ENCODE results near the gene WDR91.

Gene WDR91

DNA sequence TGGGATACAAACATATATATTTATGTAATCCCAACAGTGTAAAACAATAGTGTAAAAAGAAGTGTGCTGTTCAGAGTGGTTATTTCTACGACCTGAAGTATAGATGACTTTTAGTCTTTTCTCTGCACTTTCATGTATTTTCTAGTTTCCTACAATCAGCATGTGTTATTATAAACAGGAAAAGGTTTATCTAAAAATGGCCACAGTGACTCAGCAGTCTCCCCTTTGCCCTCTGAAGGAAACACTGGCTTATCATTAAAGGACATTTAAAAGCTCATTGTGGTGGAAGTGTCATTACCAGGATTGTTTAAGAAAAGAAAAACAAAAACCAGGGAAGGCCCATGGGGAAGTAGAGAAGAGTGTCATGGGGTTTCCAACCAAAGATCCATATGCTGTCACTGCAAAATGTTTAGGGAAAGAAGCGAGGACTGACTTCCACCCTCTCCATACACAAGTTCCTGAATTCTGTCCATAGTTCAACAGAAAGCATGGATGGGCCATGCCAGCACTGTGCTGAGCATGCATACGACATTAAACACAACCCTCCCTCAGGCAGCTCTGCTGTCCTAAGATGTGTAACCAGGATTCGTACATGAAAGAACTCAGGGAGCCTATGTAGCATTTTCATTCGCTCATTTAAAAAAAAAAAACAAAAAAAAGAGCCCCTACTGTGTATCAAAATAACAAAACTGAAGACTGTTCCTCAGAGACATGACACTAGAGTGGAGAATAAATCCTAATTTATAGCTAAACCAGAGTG lies 51.0 kb downstream of the WDR91 start:
- no peak overlapping the region for H3K4me3 ChIP-seq (ENCODE audit: severe bottlenecking)
- H3K9me3 ChIP-seq (ENCODE audit: severe bottlenecking): peaks cover 2% of the 10 kb centered on the region
- H3K4me1 ChIP-seq (ENCODE audit: insufficient read depth, poor library complexity, severe bottlenecking): peaks cover 13% of the 10 kb centered on the region
- ATAC-seq (ENCODE audit: low read depth) (no peak), DNase-seq (ENCODE audit: low spot score) (no peak)
- peaks cover 5% of the 10 kb centered on the region; the same call in 1 of the 2 replicates for H3K36me3 ChIP-seq (ENCODE audit: low read depth)
- TF ChIP-seq, protein P1, sequence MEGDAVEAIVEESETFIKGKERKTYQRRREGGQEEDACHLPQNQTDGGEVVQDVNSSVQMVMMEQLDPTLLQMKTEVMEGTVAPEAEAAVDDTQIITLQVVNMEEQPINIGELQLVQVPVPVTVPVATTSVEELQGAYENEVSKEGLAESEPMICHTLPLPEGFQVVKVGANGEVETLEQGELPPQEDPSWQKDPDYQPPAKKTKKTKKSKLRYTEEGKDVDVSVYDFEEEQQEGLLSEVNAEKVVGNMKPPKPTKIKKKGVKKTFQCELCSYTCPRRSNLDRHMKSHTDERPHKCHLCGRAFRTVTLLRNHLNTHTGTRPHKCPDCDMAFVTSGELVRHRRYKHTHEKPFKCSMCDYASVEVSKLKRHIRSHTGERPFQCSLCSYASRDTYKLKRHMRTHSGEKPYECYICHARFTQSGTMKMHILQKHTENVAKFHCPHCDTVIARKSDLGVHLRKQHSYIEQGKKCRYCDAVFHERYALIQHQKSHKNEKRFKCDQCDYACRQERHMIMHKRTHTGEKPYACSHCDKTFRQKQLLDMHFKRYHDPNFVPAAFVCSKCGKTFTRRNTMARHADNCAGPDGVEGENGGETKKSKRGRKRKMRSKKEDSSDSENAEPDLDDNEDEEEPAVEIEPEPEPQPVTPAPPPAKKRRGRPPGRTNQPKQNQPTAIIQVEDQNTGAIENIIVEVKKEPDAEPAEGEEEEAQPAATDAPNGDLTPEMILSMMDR (IDR thresholded peaks at IDR 0.05; ENCODE audit: poor library complexity, severe bottlenecking): no peak
- H3K27me3 ChIP-seq (ENCODE audit: insufficient read depth, poor library complexity, severe bottlenecking): no peaks in the 10 kb centered on the region
- H3K27ac ChIP-seq (ENCODE audit: poor library complexity, severe bottlenecking): no peak overlapping the region

DNA sequence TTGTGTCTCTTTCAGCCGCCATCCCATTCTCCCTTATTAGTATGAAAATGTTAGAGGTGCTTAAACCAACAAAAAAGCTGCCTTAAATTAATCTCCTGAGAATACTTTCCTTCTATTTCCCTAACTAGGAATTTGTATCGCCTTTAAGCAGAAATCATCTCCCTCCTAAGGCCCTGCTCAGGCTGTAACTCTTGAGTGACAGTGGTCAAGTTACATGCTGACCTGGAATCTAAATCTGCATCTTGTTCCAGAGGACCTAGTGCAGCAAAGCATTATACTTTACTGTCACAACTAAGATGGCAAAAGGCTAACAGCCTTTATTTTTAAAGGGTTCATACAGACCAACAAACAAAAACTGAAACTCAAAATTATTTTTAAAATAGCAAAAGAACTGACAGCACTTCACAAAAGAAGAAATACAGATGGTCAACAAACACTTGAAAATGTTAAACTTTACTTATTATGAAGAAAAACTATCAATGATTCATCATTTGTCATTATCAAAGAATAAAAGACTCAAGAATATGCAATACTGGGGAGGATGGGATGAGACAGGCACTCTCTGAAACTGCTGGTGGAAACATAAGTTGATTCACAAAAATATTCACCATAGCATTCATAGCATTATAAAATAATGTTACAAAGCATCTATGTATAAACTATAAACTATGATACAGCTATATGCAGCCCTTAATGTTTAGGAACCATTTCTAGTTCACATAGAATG lies 51.8 kb downstream of the WDR91 start:
- H3K4me3 ChIP-seq (ENCODE audit: severe bottlenecking): no peak overlapping the region
- TF ChIP-seq, protein P1 (IDR thresholded peaks at IDR 0.05; ENCODE audit: poor library complexity, severe bottlenecking): no peak
- H3K4me1 ChIP-seq (ENCODE audit: insufficient read depth, poor library complexity, severe bottlenecking): peaks cover 13% of the 10 kb centered on the region
- H3K36me3 ChIP-seq (ENCODE audit: low read depth): 0 out of 2 replicates have a peak, but pooled peaks cover 5% of the 10 kb centered on the region
- no peak overlapping the region for H3K27ac ChIP-seq (ENCODE audit: poor library complexity, severe bottlenecking)
- H3K9me3 ChIP-seq (ENCODE audit: severe bottlenecking): peaks cover 2% of the 10 kb centered on the region
- no peaks in the 10 kb centered on the region for H3K27me3 ChIP-seq (ENCODE audit: insufficient read depth, poor library complexity, severe bottlenecking)
- DNase-seq (ENCODE audit: low spot score) (no peak), ATAC-seq (ENCODE audit: low read depth) (no peak)

DNA sequence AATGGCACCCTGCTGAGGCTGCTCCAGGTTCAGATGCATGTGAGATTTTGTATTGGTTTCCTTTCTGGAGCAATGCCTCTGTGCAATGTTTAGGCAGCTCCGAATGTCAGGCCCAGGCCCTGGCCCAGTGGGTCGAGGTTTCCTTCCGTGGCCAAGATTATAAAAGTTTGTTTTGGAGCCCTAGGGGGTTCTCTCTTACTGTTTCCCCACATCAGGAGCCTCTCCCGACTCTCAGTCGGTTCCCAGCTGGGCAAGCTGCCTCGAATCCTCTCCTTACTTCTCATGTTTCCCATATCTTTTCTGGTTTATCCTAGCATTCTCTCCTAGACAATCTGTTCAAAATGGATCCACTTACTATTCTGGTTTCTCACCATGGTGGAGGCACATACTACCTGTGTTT lies 52.5 kb downstream of the WDR91 start:
- ATAC-seq (ENCODE audit: low read depth) (no peak), DNase-seq (ENCODE audit: low spot score) (no peak)
- Histone ChIP-seq H3K4me1 (ENCODE audit: insufficient read depth, poor library complexity, severe bottlenecking) (peaks cover 13% of the 10 kb centered on the region), H3K9me3 (ENCODE audit: severe bottlenecking) (peaks cover 2% of the 10 kb centered on the region), H3K27ac (ENCODE audit: poor library complexity, severe bottlenecking) (no peak overlapping the region), H3K27me3 (ENCODE audit: insufficient read depth, poor library complexity, severe bottlenecking) (no peaks in the 10 kb centered on the region), H3K4me3 (ENCODE audit: severe bottlenecking) (no peak overlapping the region), H3K36me3 (ENCODE audit: low read depth) (0 out of 2 replicates have a peak, but pooled peaks cover 3% of the 10 kb centered on the region)
- TF ChIP-seq, protein P1 (IDR thresholded peaks at IDR 0.05; ENCODE audit: poor library complexity, severe bottlenecking): no peak

DNA sequence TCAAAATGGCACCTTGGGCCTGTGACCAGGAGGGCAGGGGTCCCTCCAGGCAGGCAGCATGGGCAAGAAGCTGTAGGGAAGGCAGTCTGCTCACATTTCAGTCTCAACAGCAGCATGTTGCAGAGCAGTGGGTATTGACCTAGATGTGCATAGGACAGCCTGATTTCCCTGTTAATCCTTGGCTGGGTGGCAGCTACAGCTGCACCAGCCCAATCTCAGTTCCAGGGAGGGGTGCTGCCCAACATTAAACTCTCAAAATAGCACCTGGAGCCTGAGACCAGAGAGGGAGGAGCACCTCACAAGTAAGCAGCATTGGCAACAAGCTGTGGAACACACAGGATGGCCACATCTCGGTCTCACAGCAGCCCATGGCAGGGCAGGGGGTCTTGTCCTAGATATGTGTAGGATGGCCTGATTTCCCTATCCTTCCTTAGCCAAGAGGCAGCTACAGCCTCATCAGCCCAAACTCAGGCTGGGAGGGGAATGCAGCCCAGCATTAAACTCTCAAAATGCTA lies 53.1 kb downstream of the WDR91 start:
- Histone ChIP-seq H3K4me3 (ENCODE audit: severe bottlenecking) (no peak overlapping the region), H3K4me1 (ENCODE audit: insufficient read depth, poor library complexity, severe bottlenecking) (peaks cover 13% of the 10 kb centered on the region), H3K27me3 (ENCODE audit: insufficient read depth, poor library complexity, severe bottlenecking) (no peaks in the 10 kb centered on the region), H3K27ac (ENCODE audit: poor library complexity, severe bottlenecking) (no peak overlapping the region), H3K9me3 (ENCODE audit: severe bottlenecking) (peaks cover 2% of the 10 kb centered on the region), H3K36me3 (ENCODE audit: low read depth) (no peaks in the 10 kb centered on the region)
- no peak for DNase-seq (ENCODE audit: low spot score)
- ATAC-seq (ENCODE audit: low read depth): no peak
- TF ChIP-seq, protein P1 (IDR thresholded peaks at IDR 0.05; ENCODE audit: poor library complexity, severe bottlenecking): no peak

All from RWPE2 (cell line).